HepG2 (cell line): ENCODE results near the gene ADAMTS4. TPM values are rescaled to one million over a fixed set of nuclear protein-coding genes. Genes with fewer than 3 reads are reported as not detected.

ENCODE experiments used
- CCDC6 ChIP-seq: sonication (generic); formaldehyde crosslinking; IDR thresholded peaks from 2 replicates; pipeline ENCODE4 v1.8.1; 2022; ENCODE audit warnings: mild to moderate bottlenecking, missing genetic modification reagents, moderate library complexity
- HDAC6 ChIP-seq: fragments of 200-600 bp; sonication (generic); IDR thresholded peaks from 2 replicates; pipeline ENCODE4 v1.7.0; 2017; ENCODE audit warnings: mild to moderate bottlenecking, antibody characterized with exemption, low read length, low read depth
- HMGXB3 ChIP-seq: sonication (generic); formaldehyde crosslinking; IDR thresholded peaks from 2 replicates; pipeline ENCODE4 v1.4.0; 2020; ENCODE audit warnings: missing genetic modification reagents, borderline replicate concordance
- HNRNPL ChIP-seq: fragments of 200-400 bp; formaldehyde crosslinking; IDR thresholded peaks from 2 replicates; pipeline ENCODE4 v1.6.1; 2017; ENCODE audit warnings: mild to moderate bottlenecking, low read depth, low read length
- JUNB ChIP-seq: sonication (generic); formaldehyde crosslinking; IDR thresholded peaks from 2 replicates; pipeline ENCODE4 v1.8.0; 2022; ENCODE audit warnings: missing genetic modification reagents, mild to moderate bottlenecking, borderline replicate concordance
- JUND ChIP-seq: sonication (generic); formaldehyde crosslinking; IDR thresholded peaks from 2 replicates; pipeline ENCODE4 v1.8.0; 2022; ENCODE audit warnings: mild to moderate bottlenecking, missing genetic modification reagents
- KAT7 ChIP-seq: IDR thresholded peaks from 2 replicates; pipeline ENCODE4 v1.6.1; 2018; ENCODE audit warnings: borderline replicate concordance, missing compliant biosample characterization
- KDM5A ChIP-seq: fragments of 200-600 bp; sonication (generic); IDR thresholded peaks from 2 replicates; pipeline ENCODE4 v1.7.0; 2018; ENCODE audit warnings: antibody characterized with exemption, mild to moderate bottlenecking, low read length, borderline replicate concordance
- LBX2 ChIP-seq: sonication (generic); formaldehyde crosslinking; IDR thresholded peaks from 2 replicates; pipeline ENCODE4 v1.5.0; 2020; ENCODE audit warnings: missing genetic modification reagents, mild to moderate bottlenecking, borderline replicate concordance
- MZF1 ChIP-seq: sonication (generic); formaldehyde crosslinking; IDR thresholded peaks from 2 replicates; pipeline ENCODE4 v1.8.1; 2023; ENCODE audit warnings: mild to moderate bottlenecking, missing genetic modification reagents, borderline replicate concordance
- NFYC ChIP-seq: IDR thresholded peaks from 2 replicates; pipeline ENCODE4 v1.6.1; 2016; ENCODE audit warnings: missing genetic modification reagents, missing compliant biosample characterization
- RXRA ChIP-seq: sonication (generic); formaldehyde crosslinking; IDR thresholded peaks from 2 replicates; pipeline ENCODE4 v1.5.1; 2020; ENCODE audit warnings: missing genetic modification reagents
- SIX4 ChIP-seq: sonication (generic); formaldehyde crosslinking; IDR thresholded peaks from 2 replicates; pipeline ENCODE4 v1.4.0; 2020; ENCODE audit warnings: missing genetic modification reagents
- TOE1 ChIP-seq: sonication (generic); formaldehyde crosslinking; IDR thresholded peaks from 2 replicates; pipeline ENCODE4 v1.4.0; 2020; ENCODE audit warnings: mild to moderate bottlenecking, missing genetic modification reagents
- XBP1 ChIP-seq: sonication (generic); formaldehyde crosslinking; IDR thresholded peaks from 2 replicates; pipeline ENCODE4 v1.5.0; 2020; ENCODE audit warnings: missing genetic modification reagents
- ZNF136 ChIP-seq: sonication (generic); formaldehyde crosslinking; IDR thresholded peaks from 2 replicates; pipeline ENCODE4 v1.8.1; 2022; ENCODE audit warnings: low read depth, mild to moderate bottlenecking, moderate library complexity, missing genetic modification reagents
- ZNF143 ChIP-seq: sonication (generic); formaldehyde crosslinking; IDR thresholded peaks from 2 replicates; pipeline ENCODE4 v1.4.0; 2020; ENCODE audit warnings: missing genetic modification reagents
- ZNF160 ChIP-seq: sonication (generic); formaldehyde crosslinking; IDR thresholded peaks from 2 replicates; pipeline ENCODE4 v1.8.0; 2022; ENCODE audit warnings: mild to moderate bottlenecking, inconsistent platforms, missing genetic modification reagents
- ZNF234 ChIP-seq: sonication (generic); formaldehyde crosslinking; conservative IDR thresholded peaks from 2 replicates; pipeline ENCODE4 v1.5.1; 2020; ENCODE audit warnings: mild to moderate bottlenecking, missing genetic modification reagents
- ZNF276 ChIP-seq: sonication (generic); formaldehyde crosslinking; IDR thresholded peaks from 2 replicates; pipeline ENCODE4 v1.4.0; 2020; ENCODE audit warnings: mild to moderate bottlenecking, low read depth, missing genetic modification reagents
- ZNF530 ChIP-seq: sonication (generic); formaldehyde crosslinking; IDR thresholded peaks from 2 replicates; pipeline ENCODE4 v1.5.0; 2020; ENCODE audit warnings: low read depth, mild to moderate bottlenecking, missing genetic modification reagents
- ZNF569 ChIP-seq: sonication (generic); formaldehyde crosslinking; IDR thresholded peaks from 2 replicates; pipeline ENCODE4 v1.5.0; 2020; ENCODE audit warnings: mild to moderate bottlenecking, missing genetic modification reagents, moderate library complexity, borderline replicate concordance
- ZNF737 ChIP-seq: sonication (generic); formaldehyde crosslinking; IDR thresholded peaks from 2 replicates; pipeline ENCODE4 v1.5.0; 2020; ENCODE audit warnings: missing genetic modification reagents, mild to moderate bottlenecking, borderline replicate concordance
- ZNF781 ChIP-seq: sonication (generic); formaldehyde crosslinking; IDR thresholded peaks from 2 replicates; pipeline ENCODE4 v1.5.1; 2020; ENCODE audit warnings: borderline replicate concordance, mild to moderate bottlenecking, missing genetic modification reagents; ENCODE audit errors: not compliant biosample characterization
- polyA plus RNA-seq, 8 experiments: library from polyadenylated mRNA; depleted of rRNA in 3 of 8; stranded (reverse) in 7 of 8; unstranded in 1 of 8; fragments of >200 nt; fragmentation: Illumina TruSeq in 4 of 8; extraction: Trizol in 4 of 8; gene quantifications; 2 replicates each; pipeline versions ENCODE4 v1.2.1 to v1.2.3, GENCODE V29; 2011 to 2016; ENCODE audit warnings: low read depth in 4 of 8, missing spikeins in 1 of 8, mixed read lengths in 1 of 8; ENCODE audit not compliant: insufficient read depth in 1 of 8
- total RNA-seq, 5 experiments: library from RNA; depleted of rRNA; stranded (reverse); fragments of >200 nt; fragmentation: Illumina TruSeq; extraction: Trizol; gene quantifications; 2 replicates each; pipeline ENCODE4 v1.2.3, GENCODE V29; 2016; ENCODE audit warnings: low read depth in 1 of 5

ADAMTS4 gene
- total and polyA plus RNA-seq, 2 of the 13 experiments (the other 11 are each of a cell fraction or from before 2014, with no cell fraction given), result 0.51 to 1.7 TPM

- peak; percentile 45; the same call in 1 of the 2 replicates for TF ChIP-seq NFYC (CRISPR knock-in tag)
- no peak for TF ChIP-seq ZNF160
- TF ChIP-seq LBX2 (CRISPR knock-in tag), result no peak
- no peak for TF ChIP-seq ZNF569 (CRISPR knock-in tag)
- no peak for TF ChIP-seq TOE1
- 0 out of 2 replicates have a peak, but pooled peaks have one; percentile 20 for TF ChIP-seq RXRA
- TF ChIP-seq JUNB (CRISPR knock-in tag), result no peak
- TF ChIP-seq MZF1 (CRISPR knock-in tag), result no peak
- TF ChIP-seq JUND, result 0 out of 2 replicates have a peak, but pooled peaks have one; percentile 13
- TF ChIP-seq SIX4 (CRISPR knock-in tag), result no peak
- TF ChIP-seq ZNF781 (CRISPR knock-in tag), result peak; percentile 27
- TF ChIP-seq KDM5A, result peak; percentile 88
- no peak for TF ChIP-seq ZNF530 (CRISPR knock-in tag)
- TF ChIP-seq ZNF234, result no peak
- TF ChIP-seq ZNF276 (CRISPR knock-in tag), result 0 out of 2 replicates have a peak, but pooled peaks have one; percentile 39
- no peak for TF ChIP-seq ZNF136 (CRISPR knock-in tag)
- no peak for TF ChIP-seq KAT7 (CRISPR knock-in tag)
- no peak for TF ChIP-seq HMGXB3 (CRISPR knock-in tag)
- TF ChIP-seq HNRNPL, result no peak
- no peak for TF ChIP-seq ZNF143
- TF ChIP-seq CCDC6 (CRISPR knock-in tag), result no peak
- TF ChIP-seq ZNF737 (CRISPR knock-in tag), result no peak
- no peak for TF ChIP-seq XBP1
- no peak for TF ChIP-seq HDAC6
Observed at GRCh38 chr1:161159087-161159912, 39.6 kb downstream of the ADAMTS4 start, which contains the start of gene USP21 (continued).
